Tibial nerve (tissue), 4 donors: ENCODE results near the gene SLC17A8.

Source experiments
- CTCF ChIP-seq, 5 experiments: fragments of 200-600 bp in 3 of 5; fragments of 450-650 bp in 2 of 5; sonication (generic) in 3 of 5; IDR thresholded peaks; one replicate each; pipeline ENCODE4 v1.5.1; 2016 to 2019; ENCODE audit warnings: antibody characterized with exemption in 5 of 5, mild to moderate bottlenecking in 3 of 5, moderate library complexity in 2 of 5
- EP300 ChIP-seq, 2 donors: sonication (generic); formaldehyde crosslinking; IDR thresholded peaks; one replicate each; pipeline ENCODE4 v1.6.1; 2017; ENCODE audit warnings: antibody characterized with exemption in 2 of 2, mild to moderate bottlenecking in 1 of 2
- POLR2A ChIP-seq, 2 donors: fragments of 450-650 bp; IDR thresholded peaks; one replicate each; pipeline ENCODE4 v1.6.1; 2017; ENCODE audit warnings: antibody characterized with exemption in 2 of 2, mild to moderate bottlenecking in 2 of 2, moderate library complexity in 2 of 2

- no peak for TF ChIP-seq POLR2A (IDR thresholded peaks at IDR 0.05)
- no peak for TF ChIP-seq CTCF (IDR thresholded peaks at IDR 0.05)
- TF ChIP-seq EP300 (IDR thresholded peaks at IDR 0.05), result no peak
Observed at GRCh38 chr12:100324498-100324897, 32.4 kb upstream of the SLC17A8 start.
